NCI-H1694 (cell line): ENCODE results near the gene NUDT3.

Experiments used
- DNase-seq: peaks from one replicate; lab custom pipeline; 2025; lab: John Stamatoyannopoulos, UW

Gene NUDT3

GRCh38 chr6:34238585-34239499 lies 153.6 kb downstream of the NUDT3 start:
- DNase-seq, result no peak

- DNase-seq, result no peak
Observed at GRCh38 chr6:34237722-34238584, 154.5 kb downstream of the NUDT3 start.

GRCh38 chr6:34237316-34237721 lies 155.2 kb downstream of the NUDT3 start:
- no peak for DNase-seq

GRCh38 chr6:34236443-34237315 lies 155.8 kb downstream of the NUDT3 start, which contains the start of gene HMGA1:
Gene HMGA1 (plus strand): TSS chr6:34236873. CDS start chr6:34240781, 3,908 bp downstream.
- DNase-seq, result peak; percentile 60

GRCh38 chr6:34236131-34236442 lies 156.4 kb downstream of the NUDT3 start:
- no peak for DNase-seq

GRCh38 chr6:34235307-34236130 lies 156.9 kb downstream of the NUDT3 start:
- no peak for DNase-seq

GRCh38 chr6:34234667-34235306 lies 157.7 kb downstream of the NUDT3 start:
- DNase-seq, result no peak

- DNase-seq, result no peak
Observed at GRCh38 chr6:34233867-34234266, 158.6 kb downstream of the NUDT3 start.

- no peak for DNase-seq
Observed at GRCh38 chr6:34232901-34233300, 159.6 kb downstream of the NUDT3 start.

- DNase-seq, result no peak
Observed at GRCh38 chr6:34231566-34232336, 160.7 kb downstream of the NUDT3 start.

GRCh38 chr6:34230653-34231371 lies 161.7 kb downstream of the NUDT3 start:
- DNase-seq, result no peak

- no peak for DNase-seq
Observed at GRCh38 chr6:34229877-34230276, 162.6 kb downstream of the NUDT3 start.
